Ovary (tissue), 3 donors: ENCODE data around the gene STX18.

ENCODE experiments used
- CTCF ChIP-seq, 3 donors: fragments of 450-650 bp in 2 of 3; fragments of 200-600 bp in 1 of 3; IDR thresholded peaks; one replicate each; pipeline versions ENCODE4 v1.5.1 to v1.8.0; 2016 to 2022; ENCODE audit warnings: antibody characterized with exemption in 3 of 3, mild to moderate bottlenecking in 1 of 3
- POLR2A ChIP-seq: fragments of 450-650 bp; IDR thresholded peaks from one replicate; pipeline ENCODE4 v1.6.1; 2017; ENCODE audit warnings: antibody characterized with exemption, mild to moderate bottlenecking, moderate library complexity
- donor health status: DM: no; HTN: no; CAD: no.

DNA sequence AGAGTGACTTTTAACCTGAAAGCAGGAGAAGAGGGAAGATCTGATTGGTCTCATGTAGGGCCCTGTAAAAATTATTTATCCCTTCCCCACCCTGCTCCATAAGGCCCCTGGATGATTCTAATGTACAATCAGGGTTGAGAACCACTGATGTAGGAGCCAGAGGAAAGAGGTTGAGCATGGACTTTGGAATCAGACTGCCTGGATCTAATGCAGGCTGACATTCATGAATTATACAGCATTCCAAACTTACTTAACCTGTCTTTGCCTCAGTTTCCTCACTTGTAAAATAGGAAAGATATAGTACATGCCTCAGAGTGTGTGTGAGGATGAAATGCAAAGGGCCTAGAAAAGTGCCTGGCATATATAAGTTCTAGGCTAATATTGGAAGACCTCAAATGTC, 47.0 kb downstream of the STX18 start:
- TF ChIP-seq POLR2A (no peak), CTCF (IDR thresholded peaks at IDR 0.05) (no peak)
